MCF 10A (cell line): Measurements from ENCODE around the gene PLD1. TPM values are rescaled to one million over a fixed set of nuclear protein-coding genes. Genes with fewer than 3 reads are reported as not detected.
"Not testable (repeated sequence)": the region's sequence is repeated elsewhere in the genome, so short reads cannot be mapped to it uniquely, and the experiment has no call there.

Experiments used
- BruUV-seq: library from RNA; stranded (reverse); fragments of 400-500 nt; replicated peaks from 2 replicates; lab custom pipeline; 2021; lab: Mats Ljungman, UMichigan
- CTCF ChIA-PET: fragments of 300-600 bp; sonication (Branson Sonifier 250); formaldehyde crosslinking; extraction: SDS; loops from one replicate; lab custom pipeline; 2021; ENCODE audit warnings: antibody characterized with exemption, inconsistent platforms; lab: Yijun Ruan, JAX
- POLR2A ChIA-PET: fragments of 300-600, 350-650 bp; sonication (Branson Sonifier 250); formaldehyde crosslinking; extraction: SDS; loops from one replicate; lab custom pipeline; 2020; ENCODE audit warnings: antibody characterized with exemption, inconsistent platforms; lab: Yijun Ruan, JAX
- DNase-seq: peaks from one replicate; pipeline ENCODE4 v3.0.0-alpha.2; 2018; ENCODE audit not compliant: unreplicated experiment
- H3K27ac Mint-ChIP-seq: one replicate; pipeline ENCODE4 v1.8.0; 2022; ENCODE audit warnings: mild to moderate bottlenecking, low read depth, mixed read lengths; ENCODE audit not compliant: unreplicated experiment
- H3K27me3 Mint-ChIP-seq: one replicate; pipeline ENCODE4 v1.8.0; 2022; ENCODE audit warnings: mixed read lengths; ENCODE audit not compliant: insufficient read depth, unreplicated experiment
- H3K36me3 Mint-ChIP-seq: one replicate; pipeline ENCODE4 v1.8.0; 2022; ENCODE audit warnings: mild to moderate bottlenecking, moderate library complexity, mixed read lengths; ENCODE audit not compliant: insufficient read depth, unreplicated experiment
- H3K4me1 Mint-ChIP-seq: one replicate; pipeline ENCODE4 v1.8.0; 2022; ENCODE audit warnings: mixed read lengths; ENCODE audit not compliant: insufficient read depth, unreplicated experiment
- H3K4me3 Mint-ChIP-seq: one replicate; pipeline ENCODE4 v1.8.0; 2022; ENCODE audit warnings: mild to moderate bottlenecking, moderate library complexity, mixed read lengths; ENCODE audit not compliant: unreplicated experiment
- H3K9me3 Mint-ChIP-seq: one replicate; pipeline ENCODE4 v1.8.0; 2022; ENCODE audit warnings: mixed read lengths; ENCODE audit not compliant: unreplicated experiment
- intact Hi-C: fragments of 100-400 bp; cut with micrococcal nuclease; formaldehyde crosslinking; loops from 2 replicates; pipeline ENCODE4 v1.14.1; 2022
- total RNA-seq: library from RNA; stranded (reverse); gene quantifications from 2 replicates; pipeline ENCODE4 v1.2.3, GENCODE V29; 2022
- TF ChIP-seq, protein P1 (sequence below): fragments of 200-600 bp; IDR thresholded peaks from one replicate; pipeline ENCODE4 v1.8.0; 2022; ENCODE audit warnings: antibody characterized with exemption, mild to moderate bottlenecking; ENCODE audit not compliant: unreplicated experiment

Gene PLD1
- total RNA-seq, 1 experiment from 2014 or later: 8.0 TPM

DNA sequence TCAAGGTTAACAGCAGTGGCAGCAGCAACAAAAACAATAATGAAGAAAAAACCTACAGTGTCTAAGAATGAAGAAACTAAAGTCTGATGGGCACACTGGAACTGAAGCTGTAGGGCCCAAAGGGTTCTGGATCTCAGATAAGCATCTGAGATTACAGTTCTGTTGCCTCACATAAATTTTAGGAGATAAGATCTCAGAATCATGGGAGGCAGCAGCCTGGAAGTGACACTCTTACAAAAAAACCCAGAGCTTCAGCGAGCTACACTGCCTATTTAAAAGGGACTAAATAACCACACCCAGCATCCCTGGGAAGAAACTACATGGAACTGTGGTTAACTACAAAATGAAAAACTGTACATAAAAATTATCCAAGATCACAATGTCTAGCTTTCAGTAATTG, 61.2 kb downstream of the PLD1 start:
- ChIA-PET CTCF (interaction anchor here (0.6 to 1.4 kb wide), 10 partner anchors 16 to 972 kb away, joined by 3 to 8 read pairs (median 3); no protein-coding TSS in a partner anchor), POLR2A (interaction anchor here (0.7 to 0.9 kb wide), 2 partner anchors 23 to 32 kb away, joined by 3 read pairs; no protein-coding TSS in a partner anchor)
- DNase-seq: no peak
- TF ChIP-seq, protein P1, sequence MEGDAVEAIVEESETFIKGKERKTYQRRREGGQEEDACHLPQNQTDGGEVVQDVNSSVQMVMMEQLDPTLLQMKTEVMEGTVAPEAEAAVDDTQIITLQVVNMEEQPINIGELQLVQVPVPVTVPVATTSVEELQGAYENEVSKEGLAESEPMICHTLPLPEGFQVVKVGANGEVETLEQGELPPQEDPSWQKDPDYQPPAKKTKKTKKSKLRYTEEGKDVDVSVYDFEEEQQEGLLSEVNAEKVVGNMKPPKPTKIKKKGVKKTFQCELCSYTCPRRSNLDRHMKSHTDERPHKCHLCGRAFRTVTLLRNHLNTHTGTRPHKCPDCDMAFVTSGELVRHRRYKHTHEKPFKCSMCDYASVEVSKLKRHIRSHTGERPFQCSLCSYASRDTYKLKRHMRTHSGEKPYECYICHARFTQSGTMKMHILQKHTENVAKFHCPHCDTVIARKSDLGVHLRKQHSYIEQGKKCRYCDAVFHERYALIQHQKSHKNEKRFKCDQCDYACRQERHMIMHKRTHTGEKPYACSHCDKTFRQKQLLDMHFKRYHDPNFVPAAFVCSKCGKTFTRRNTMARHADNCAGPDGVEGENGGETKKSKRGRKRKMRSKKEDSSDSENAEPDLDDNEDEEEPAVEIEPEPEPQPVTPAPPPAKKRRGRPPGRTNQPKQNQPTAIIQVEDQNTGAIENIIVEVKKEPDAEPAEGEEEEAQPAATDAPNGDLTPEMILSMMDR: no peak
- Mint-ChIP-seq H3K4me3 (no peak overlapping the region), H3K27me3 (no peaks in the 10 kb centered on the region), H3K36me3 (no peaks in the 10 kb centered on the region), H3K4me1 (no peaks in the 10 kb centered on the region), H3K9me3 (no peaks in the 10 kb centered on the region), H3K27ac (no peak overlapping the region)
- intact Hi-C loops: no loop called here
- no TSS peak for BruUV-seq

DNA sequence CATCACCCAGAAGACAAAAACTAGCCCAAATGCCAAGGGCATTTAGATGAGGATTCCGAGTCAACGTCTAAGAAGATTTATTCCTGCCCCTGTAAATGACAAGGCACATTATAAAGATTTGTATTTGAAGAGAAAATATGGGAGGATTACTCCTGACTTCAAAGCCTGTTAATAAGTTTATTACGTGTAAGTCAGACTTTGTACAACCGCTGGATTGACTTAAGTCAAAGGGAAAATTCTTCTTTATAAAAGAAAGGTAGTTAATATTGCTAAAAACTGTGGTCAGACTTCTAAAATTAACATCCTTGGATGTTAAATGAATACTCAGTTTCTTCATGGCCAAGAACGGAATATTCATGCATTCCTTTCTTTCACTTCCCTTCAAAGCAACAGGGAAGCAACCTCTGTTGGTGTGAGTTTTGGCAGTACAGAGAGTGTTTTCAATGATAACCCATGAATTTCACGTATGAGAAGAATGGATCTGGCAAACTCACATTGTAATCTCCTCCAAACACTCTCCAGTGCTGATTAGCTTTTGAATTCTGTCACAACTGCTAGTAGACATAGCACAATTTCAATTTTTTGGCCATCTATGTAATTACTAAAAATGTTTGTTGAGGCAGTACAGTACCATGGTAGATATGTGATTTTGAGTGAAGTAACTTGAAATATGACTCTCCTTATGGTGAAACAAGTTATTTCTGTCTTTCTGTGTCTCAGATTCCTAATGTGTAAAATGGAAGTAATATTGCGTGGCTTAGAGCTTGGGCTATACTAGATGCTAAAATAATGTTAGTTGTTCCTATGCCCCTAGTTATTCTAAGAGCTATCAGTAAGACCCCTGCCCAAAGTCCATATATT, 62.0 kb downstream of the PLD1 start:
- intact Hi-C loops: no loop called here
- Mint-ChIP-seq H3K27ac (no peak overlapping the region), H3K4me3 (no peak overlapping the region), H3K36me3 (no peaks in the 10 kb centered on the region), H3K4me1 (no peaks in the 10 kb centered on the region), H3K9me3 (no peaks in the 10 kb centered on the region), H3K27me3 (no peaks in the 10 kb centered on the region)
- DNase-seq: no peak
- ChIA-PET POLR2A (interaction anchor here (0.6 to 0.7 kb wide), 2 partner anchors 31 to 1798 kb away, joined by 3 read pairs; no protein-coding TSS in a partner anchor), CTCF (interaction anchor here (0.6 to 1.4 kb wide), 6 partner anchors 24 to 973 kb away, joined by 3 to 8 read pairs (median 4); no protein-coding TSS in a partner anchor)
- no TSS peak for BruUV-seq
- TF ChIP-seq, protein P1: no peak

DNA sequence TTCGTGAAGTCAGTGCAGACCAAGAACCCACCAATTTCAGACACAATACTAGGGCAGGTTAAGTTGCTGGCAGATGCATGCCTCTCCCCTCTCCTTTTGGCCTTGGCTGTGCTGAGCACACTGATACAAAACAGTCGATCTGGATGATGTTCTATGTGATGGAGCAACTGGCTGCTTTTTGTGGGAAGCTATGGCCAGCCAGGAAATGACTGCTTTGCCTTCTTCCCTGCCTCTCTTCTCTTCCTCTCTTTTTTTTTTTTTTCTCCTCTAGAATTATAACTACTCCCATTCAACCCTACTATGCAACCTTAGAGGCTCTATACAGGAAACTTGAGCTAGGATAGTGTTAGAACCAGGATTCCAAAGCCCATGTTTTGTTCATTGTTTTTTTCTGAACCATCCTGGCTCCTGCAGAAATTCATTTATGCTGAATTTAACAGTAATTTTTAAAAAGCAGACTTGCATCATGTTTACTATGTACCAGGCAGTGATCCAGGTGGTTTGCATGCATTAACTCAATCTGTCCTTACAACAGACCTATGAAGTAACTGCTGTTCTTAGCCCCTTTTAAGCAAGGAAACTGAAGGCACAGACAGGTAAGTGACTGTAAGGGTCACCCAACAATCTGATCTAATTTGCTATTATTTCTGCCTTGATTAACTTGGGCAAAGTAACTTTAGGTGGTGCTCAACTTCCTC, 62.9 kb downstream of the PLD1 start:
- H3K36me3 Mint-ChIP-seq: no peaks in the 10 kb centered on the region
- TF ChIP-seq, protein P1: no peak
- no peak overlapping the region for H3K4me3 Mint-ChIP-seq
- intact Hi-C loops: no loop called here
- H3K9me3 Mint-ChIP-seq: no peaks in the 10 kb centered on the region
- H3K27me3 Mint-ChIP-seq: no peaks in the 10 kb centered on the region
- no peak for DNase-seq
- POLR2A ChIA-PET: interaction anchor here (0.6 kb wide), 2 partner anchors 24 to 539 kb away, joined by 3 read pairs; no protein-coding TSS in a partner anchor
- BruUV-seq: no TSS peak
- CTCF ChIA-PET: interaction anchor here (0.7 to 1.5 kb wide), 3 partner anchors 25 to 168 kb away, joined by 3 to 7 read pairs (median 4); no protein-coding TSS in a partner anchor
- no peaks in the 10 kb centered on the region for H3K4me1 Mint-ChIP-seq
- no peak overlapping the region for H3K27ac Mint-ChIP-seq

DNA sequence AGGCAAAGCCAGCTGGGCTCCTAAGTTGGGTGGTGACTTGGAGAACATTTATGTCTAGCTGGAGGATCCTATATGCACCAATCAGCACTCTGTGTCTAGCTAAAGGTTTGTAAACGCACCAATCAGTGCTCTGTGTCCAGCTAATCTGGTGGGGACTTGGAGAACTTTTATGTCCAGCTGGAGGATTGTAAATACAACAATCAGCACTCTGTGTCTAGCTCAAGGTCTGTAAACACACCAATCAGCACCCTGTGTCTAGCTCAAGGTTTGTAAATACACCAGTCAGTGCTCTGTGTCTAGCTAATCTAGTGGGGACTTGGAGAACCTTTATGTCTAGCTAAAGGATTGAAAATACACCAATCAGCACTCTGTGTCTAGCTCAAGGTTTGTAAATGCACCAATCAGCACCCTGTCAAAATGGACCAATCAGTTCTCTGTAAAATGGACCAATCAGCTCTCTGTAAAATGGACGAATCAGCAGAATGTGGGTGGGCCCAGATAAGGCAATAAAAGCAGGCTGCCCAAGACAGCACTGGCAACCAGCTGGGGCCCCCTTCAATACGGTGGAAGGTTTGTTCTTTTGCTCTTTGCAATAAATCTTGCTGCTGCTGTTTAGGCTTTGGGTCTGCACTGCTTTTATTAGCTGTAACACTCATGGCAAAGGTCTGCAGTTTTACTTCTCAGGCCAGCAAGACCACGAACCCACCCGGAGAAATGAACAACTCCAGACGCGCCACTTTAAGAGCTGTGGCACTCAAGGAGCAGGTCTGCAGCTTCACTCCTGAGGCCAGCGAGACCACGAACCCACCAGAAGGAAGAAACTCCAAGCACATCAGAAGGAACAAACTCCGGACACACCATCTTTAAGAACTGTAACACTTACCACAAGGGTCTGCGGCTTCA, 63.7 kb downstream of the PLD1 start:
- H3K4me1 Mint-ChIP-seq, H3K27me3 Mint-ChIP-seq, H3K27ac Mint-ChIP-seq, POLR2A ChIA-PET, H3K4me3 Mint-ChIP-seq, H3K9me3 Mint-ChIP-seq, DNase-seq, BruUV-seq, H3K36me3 Mint-ChIP-seq, intact Hi-C loops: not testable (repeated sequence)
- CTCF ChIA-PET: interaction anchor here (1.1 to 1.5 kb wide), 3 partner anchors 10 to 83 kb away, joined by 3 to 7 read pairs (median 3); no protein-coding TSS in a partner anchor
